Sciatic nerve (tissue), 2 donors: ENCODE data around the gene CDS1. TPM values are rescaled to one million over a fixed set of nuclear protein-coding genes. Genes with fewer than 3 reads are reported as not detected.
"Not testable (repeated sequence)": the region's sequence is repeated elsewhere in the genome, so short reads cannot be mapped to it uniquely, and the experiment has no call there.

Experiments used
- ATAC-seq: fragments of 200-7000 bp; cut with Tn5 transposase; one replicate; pipeline ENCODE4 v1.9.1; 2020; ENCODE audit warnings: mild to moderate bottlenecking, moderate library complexity
- DNase-seq: peaks from one replicate; pipeline ENCODE4 v3.0.0-alpha.2; 2020; ENCODE audit warnings: low spot score
- intact Hi-C: fragments of 100-400 bp; cut with DNase I; formaldehyde crosslinking; loops from one replicate; pipeline ENCODE4 v1.14.2; 2022
- total RNA-seq: library from RNA; stranded (reverse); fragmentation: NEBNext Ultra II Directional; extraction: Animal tissue kit (Norgen Biotek cat#: 25700); gene quantifications from one replicate; pipeline ENCODE4 v1.2.1, GENCODE V29; 2021
- donor health status: DM: no; HTN: no; CAD: no.
- donor health status: DM: no; HTN: no; CAD: no.

CDS1 gene
- total RNA-seq, 1 donor from 2014 or later: 0.31 TPM

DNA sequence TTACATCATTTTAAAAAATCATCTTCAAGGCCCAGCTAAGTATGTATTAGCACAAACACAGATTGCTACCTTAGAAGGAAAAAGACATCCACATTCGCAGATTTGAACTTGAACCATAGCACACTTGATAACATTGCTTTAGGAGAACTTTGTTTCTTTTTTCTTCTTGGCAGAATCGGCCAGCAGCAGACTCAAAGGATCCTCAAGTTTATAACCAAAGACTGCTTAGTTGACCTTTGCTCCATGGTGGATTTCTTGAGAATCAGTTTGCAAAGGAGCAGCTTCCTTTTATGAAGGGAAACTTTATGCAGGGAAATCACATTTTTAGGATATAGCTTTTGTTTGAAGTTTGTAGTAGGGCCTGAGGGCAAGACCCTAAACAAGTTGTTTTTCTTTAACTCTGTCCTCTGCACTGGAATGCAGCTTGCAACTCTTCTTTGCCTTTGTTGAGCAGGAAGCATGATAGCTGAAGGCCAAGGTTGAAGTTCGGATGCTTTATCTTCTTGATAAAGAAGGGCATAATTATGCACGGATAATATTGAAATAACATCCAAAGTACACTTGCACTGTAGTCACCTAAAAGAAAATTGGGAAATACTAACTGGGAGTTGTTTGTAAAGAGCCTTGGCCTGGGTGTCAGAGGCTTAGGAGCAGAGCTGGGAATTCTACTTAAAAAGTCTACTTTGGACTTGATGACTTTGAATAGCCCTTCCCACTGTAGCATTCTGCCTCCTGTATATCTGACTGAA lies 78.4 kb downstream of the CDS1 start:
- no peak for DNase-seq
- no peak for ATAC-seq
- intact Hi-C loops: no loop called here

DNA sequence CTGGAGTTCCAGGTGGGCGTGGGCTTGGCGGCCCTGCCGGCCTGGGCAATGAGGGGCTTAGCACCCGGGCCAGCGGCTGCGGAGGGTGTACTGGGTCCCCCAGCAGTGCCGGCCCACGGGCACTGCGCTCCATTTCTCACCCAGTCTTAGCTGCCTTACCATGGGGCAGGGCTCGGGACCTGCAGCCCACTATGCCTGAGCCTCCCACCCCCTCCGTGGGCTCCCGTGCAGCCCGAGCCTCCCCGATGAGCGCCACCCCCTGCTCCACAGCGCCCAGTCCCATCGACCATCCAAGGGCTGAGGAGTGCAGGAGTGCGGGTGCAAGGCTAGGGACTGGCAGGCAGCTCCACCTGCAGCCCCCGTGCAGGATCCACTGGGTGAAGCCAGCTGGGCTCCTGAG lies 81.8 kb downstream of the CDS1 start:
- ATAC-seq, DNase-seq, intact Hi-C loops: not testable (repeated sequence)

DNA sequence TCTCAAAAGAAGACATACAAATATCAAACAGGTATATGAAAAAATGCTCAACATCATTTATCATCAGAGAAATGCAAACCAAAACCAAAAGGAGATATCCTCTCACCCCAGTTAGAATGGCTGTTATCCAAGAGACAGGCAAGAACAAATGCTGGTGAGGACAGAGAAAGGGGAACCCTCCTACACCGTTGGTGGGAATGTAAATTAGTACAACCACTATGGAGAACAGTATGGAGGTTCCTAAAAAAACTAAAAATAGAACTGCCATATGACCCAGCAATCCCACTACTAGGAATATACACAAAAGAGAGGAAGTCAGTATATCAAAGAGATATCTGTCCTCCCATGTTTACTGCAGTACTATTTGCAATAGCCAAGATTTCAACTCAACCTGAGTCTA lies 83.5 kb downstream of the CDS1 start:
- intact Hi-C loops: no loop called here
- DNase-seq (no peak), ATAC-seq (no peak)

DNA sequence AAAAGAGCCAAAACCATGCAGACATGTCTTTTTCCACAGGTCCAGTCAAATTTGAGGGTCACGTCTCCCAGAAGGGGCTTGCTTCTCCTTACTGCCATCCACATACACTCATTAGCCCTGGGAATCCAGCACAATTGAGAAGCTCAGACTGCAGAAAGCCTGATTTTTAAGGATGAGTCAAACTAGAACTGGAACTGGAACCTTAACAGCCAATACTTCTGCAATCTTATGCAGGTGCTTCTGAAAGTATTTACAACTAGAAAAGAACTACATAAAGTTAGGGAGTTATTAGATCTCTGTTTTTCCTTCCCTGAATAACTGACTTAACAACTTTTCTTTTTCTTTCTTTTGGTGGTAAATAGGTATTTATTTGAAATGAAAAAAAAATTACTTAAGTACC lies 86.3 kb downstream of the CDS1 start:
- intact Hi-C loops: no loop called here

DNA sequence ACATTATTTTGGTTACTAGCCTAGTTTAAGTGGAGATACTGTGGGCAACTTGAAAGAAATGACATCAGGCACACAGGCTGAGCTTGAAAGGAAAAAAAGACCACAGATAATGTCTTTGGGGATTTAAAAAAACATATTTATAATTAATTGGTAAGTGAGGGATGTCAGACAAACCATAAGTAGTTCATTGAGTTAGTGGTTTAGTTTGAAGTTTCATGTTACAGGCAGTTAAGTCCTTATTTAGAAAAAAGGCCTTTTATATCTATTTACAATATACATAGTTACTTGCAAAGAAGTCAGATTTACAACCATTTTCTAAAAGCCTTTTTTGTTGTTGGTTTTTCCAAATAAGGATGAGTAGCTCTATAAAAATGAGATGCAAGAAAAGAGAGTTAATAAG lies 89.2 kb downstream of the CDS1 start:
- ATAC-seq: no peak
- no peak for DNase-seq
- intact Hi-C loops: no loop called here

More for the DNA sequence above, 86.3 kb downstream of the CDS1 start:
- DNase-seq (no peak), ATAC-seq (no peak)

DNA sequence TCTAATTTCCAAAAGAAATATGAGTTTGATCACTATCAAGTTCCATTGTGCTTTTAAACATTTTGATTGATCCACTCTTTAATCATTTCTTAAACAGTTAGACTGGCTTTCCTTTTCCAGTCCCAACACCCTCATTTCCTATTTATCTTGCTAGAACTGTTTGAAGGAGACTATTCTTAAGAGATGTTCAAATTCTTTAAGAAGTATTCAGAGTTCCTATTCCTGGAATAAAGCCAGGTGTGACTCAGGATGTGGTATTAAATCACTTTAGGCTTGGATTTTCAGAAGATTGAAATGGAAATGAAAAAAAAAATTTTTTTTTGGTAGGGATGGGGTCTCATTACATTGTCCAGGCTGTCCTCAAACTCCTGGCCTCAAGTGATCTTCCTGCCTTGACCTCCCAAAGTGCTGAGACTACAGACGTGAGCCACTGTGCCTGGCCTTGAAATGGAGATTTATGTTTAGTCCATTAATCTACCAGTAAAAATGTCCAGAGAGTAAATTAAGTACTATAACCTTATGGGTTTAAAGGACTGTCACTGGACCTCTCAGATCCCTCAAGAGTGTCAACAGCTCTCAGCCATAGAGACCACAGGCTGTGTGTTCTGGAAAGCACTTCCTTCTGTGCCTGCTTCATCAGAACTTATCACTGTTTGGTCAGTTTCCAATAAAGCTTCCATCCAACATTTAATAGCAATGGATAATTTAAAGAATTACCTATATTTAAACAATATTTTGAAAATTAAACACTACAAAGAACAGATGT lies 90.7 kb downstream of the CDS1 start:
- intact Hi-C loops: no loop called here
- no peak for ATAC-seq
- DNase-seq: no peak

DNA sequence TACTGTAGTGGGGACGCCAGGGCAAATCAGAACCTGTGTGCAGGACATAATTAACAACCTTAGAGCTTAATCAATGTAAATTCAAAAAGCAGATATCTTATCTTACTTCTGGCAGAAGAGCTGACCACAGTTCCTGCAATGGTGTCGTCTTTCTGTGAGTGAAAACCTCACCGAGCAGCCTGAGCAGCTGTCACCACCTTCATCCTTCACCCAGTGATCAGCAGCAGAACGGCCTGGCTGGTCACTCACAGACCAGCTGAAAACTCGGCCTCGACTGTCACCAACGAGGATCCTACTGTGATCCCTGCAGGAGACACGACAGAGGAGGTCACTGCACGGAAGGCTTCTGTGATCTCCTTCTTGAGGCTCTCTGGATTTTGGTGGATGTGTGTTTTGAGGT lies 94.2 kb downstream of the CDS1 start:
- intact Hi-C loops: no loop called here
- ATAC-seq (no peak), DNase-seq (no peak)

DNA sequence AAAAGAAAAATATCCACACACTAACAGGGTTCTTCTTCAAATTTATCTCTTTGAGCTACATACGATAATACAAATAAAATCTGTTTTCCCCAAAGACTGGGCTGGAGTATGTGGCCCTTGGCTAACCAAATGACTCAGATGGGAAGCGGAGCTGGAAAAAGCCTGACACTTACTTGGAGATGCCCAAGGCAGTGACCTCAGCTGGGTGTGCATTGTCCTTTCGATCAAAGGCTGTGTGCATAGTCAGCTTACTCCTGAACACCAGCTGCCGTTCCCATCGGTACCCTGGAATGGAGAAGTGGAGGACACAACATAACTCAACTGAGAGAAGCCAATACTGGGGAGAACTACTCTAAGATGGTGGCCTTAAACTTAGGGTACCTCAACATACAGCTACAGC lies 95.1 kb downstream of the CDS1 start:
- ATAC-seq (no peak), DNase-seq (no peak)
- intact Hi-C loops: no loop called here

DNA sequence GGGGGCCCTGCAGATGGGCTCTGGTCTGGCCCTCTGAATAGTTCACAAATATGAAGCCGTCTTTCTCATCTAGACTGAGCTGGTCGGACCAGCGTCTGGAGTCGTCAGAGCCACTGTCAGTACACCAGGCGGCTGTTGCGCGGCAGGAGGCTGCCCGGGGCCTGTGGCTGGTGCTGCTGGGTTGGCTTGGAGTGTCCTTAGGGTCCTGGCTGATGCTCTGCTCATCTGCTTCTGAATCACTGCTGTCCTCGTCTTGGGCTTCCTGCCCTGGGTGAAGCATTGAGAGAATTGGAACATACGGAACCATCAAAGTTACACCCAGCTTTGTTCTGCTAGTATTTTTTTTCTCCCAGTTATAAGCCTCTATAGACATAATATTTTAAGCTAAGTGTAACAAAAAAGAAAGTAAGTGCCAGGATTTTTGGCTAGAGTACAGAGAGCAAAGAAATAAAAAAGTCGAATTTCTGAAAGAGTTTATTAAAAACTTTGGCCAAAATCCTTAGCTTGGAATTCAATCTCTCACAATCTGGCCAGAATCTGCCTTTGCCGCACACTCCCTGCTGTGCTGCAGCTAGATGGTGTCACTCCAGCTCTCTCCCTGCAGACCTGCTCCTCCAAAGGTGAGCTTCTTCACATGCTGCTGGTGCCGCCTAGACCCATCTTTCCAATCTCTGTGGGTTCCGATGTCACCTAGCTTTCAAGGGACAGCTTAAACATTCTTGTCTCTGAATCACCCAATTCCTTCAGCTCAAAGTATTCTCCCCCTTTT lies 96.2 kb downstream of the CDS1 start:
- intact Hi-C loops: no loop called here
- ATAC-seq: peak; percentile 77
- DNase-seq: no peak

DNA sequence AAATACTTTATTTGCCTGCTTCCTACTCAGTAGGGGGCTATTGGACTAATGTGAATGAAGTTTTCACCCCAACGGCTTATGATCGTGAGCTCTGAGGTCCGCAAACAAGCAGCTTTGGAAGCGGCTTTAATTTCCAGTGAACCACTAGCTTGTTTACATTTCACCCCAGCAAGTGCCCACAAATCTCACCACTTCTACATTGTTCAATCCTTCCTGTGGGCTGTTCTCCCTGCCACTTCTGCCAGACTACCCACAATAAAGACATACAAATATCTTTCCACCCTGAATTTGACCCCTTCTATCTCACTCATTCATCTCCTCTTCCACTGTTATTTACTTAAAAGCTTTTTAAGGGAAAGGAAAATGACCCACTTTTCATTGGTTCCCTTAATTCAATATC lies 98.0 kb downstream of the CDS1 start:
- DNase-seq (no peak), ATAC-seq (no peak)
- intact Hi-C loops: no loop called here

DNA sequence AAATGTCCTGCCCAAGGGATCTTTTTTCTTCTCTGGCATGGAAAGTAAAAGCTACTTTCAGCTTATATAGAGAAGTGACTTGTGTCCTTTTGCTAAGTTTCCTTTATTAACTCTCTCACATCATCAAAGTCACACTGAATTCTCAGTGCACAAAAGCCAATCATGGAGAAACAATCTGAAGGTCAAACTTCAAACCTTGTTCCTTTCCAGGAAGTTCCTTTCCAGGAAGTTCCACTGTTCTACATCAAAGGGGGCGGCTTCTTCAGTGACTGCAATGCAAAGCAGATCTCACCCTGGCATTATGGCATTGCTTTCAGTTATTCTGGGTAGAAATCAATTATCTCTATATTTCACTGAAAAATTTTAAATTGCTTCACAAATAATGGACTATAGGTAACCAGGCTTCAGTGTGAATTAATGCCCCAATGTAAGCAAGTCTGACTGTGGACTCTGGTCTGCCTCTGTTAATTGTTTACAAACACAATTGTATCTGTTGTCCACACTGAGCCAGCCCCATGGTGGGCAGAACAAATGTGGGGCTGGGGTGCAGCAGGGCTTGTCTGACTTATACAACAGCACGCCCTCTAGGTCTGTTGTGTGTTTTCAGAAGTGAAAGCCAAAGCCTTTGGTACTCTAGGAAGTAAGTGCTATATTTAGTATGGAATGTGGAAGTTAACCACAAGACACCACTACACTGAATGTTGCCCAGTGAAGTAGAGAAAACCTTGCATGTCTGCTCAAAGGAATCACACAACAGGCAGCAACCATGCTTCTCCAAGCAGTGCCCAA lies 98.8 kb downstream of the CDS1 start:
- DNase-seq: no peak
- intact Hi-C loops: no loop called here
- ATAC-seq: peak; percentile 56

DNA sequence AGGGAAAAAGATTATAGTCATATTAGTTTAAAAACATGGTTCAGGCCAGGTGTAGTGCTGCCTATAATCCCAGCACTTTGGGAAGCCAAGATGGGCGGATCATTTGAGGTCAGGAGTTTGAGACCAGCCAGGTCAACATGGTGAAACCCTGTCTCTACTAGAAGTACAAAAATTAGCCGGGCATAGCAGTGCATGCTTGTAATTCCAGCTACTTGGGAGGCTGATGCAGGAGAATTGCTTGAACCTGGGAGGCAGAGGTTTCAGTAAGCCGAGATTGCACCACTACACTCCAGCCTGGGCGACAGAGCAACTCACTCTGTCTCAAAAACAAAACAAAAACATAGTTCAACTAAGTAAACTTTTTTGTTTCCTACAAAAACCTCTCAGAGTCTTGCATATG lies 99.7 kb downstream of the CDS1 start:
- ATAC-seq, DNase-seq, intact Hi-C loops: not testable (repeated sequence)

DNA sequence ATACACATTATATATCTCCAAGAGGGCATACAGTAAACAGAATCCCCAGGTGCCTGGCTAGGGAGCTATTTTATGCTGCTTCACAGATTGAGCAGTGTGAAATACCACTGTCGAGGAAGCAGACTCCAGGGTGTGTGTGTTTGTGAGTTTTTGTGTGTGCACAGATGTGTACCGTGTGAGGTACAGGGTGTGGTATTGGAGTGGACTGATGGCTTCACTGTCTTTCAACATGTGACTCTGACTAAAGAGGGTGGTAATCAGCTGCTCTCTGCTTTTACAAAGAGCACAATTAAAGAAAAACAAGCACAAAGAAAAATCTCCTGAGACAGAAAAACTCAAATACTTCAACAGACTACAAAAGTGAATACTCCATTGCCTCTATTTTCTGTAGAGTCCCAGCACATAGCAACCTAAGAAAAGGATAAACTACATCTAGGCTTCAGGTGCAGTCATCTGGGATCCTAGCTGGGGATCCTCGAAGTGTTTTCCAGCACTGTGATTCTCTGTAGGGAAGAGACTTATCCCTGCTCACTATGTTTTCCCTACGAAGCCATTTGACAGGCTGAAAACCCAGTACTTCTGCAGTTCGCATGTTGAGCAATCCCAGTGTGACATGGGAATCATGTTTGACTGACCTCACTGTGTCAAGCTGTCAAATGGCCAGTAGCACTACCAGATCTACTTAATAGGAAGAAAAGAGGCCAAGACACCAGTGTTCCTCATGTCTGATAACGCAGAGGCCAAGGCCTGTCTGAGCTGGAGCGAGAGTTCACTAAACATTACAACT lies 100.3 kb downstream of the CDS1 start:
- intact Hi-C loops: no loop called here

DNA sequence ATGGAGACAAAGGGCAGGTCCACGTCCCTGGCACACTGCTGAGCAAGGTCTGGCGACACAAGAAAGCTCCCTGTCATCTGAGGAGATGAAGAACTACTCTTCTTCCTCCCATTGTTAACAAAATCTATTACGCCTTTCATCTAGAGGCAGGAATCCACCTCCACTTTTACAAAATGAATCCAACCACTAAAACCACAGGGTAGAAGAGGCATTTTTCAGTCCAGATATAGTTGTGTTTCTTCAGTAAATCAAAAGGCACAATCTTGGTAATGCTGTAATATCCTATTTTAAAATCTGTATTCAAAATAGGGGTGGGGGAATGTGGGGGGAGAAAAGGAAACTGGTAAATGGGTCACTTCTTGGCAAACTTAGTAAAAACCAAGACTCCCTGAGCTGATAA lies 101.4 kb downstream of the CDS1 start:
- intact Hi-C loops: no loop called here
- DNase-seq (no peak), ATAC-seq (no peak)

More for the DNA sequence above, 100.3 kb downstream of the CDS1 start:
- DNase-seq: no peak
- ATAC-seq: peak; percentile 60

DNA sequence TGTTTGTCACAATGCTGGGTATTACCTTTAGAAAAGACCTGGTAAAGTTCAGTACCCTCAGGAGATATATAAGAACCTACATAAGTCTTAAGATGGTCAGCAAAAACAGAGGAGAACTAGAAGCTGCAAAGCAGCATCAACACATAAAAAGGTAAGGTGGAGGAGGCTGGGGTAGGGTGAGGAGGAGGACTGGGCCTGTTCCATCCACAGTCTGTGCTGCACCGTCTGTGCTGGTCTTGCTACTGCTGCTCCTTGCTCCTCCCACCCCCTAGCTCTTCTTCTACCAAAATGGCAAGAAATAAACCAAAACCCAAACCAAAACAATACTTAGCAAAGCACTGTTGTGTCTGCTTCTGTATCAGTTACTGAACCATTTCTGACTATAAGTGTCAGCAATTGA lies 102.2 kb downstream of the CDS1 start:
- ATAC-seq: no peak
- intact Hi-C loops: no loop called here
- no peak for DNase-seq

DNA sequence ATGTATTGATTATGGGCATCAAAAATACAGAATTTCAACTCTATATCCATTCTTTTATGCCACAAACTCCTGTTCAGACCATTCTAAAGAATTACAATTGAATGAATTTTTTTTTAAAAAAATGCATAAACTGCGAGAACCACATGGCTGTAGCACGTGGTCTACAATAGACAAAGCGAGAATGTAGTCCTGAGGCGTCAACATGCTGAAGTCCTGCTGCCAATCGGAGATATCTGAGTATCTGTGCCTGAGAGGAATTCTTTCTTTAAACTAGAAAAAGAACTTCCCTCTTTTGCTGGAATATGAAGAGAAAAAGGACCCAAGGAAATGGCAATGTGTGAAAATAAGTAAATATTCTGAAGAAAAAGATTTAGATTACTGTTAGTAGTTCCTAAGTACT lies 105.7 kb downstream of the CDS1 start:
- ATAC-seq (no peak), DNase-seq (no peak)
- intact Hi-C loops: no loop called here

DNA sequence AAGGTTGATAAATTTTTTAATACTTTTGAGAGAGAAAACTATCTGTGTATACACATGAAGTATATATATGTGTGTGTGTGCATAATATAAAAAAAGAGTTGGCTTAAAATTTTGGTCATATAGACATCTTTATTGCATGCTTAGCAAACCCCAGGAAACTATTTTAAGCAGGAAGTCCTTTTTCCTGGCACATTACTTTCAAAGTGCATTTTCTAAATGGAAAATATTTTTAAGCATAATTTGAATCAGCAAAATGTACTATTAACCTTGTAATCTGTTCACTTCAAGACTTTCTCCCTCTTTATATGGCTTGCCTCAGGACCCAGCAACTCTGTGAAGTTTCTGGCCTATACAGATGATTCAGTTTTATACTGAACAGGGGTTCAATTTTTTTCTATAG lies 106.3 kb downstream of the CDS1 start:
- DNase-seq: no peak
- ATAC-seq: no peak
- intact Hi-C loops: no loop called here

DNA sequence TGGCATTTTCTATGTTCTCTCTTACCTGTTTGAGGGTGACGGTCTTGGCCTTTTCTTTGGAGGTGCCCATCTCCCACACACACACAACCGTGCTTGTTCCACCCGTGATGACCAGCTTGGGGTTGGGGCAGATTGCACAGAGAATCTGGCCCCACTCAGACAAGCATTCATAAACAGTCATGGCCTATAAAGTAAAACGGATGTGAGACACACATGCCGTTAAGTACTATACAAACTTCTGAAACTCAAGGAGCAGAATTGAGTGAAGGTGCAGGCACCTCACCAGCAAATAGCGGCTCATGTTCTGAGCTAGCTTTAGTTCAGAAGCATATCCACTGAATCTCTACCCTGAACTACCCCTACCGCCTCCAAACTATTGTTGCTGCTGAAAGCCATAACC lies 107.6 kb downstream of the CDS1 start:
- ATAC-seq (no peak), DNase-seq (no peak)
- intact Hi-C loops: no loop called here
